SK-N-SH (cell line): ENCODE results near the gene KDM4C. TPM values are rescaled to one million over a fixed set of nuclear protein-coding genes. Genes with fewer than 3 reads are reported as not detected.

Source experiments
- CTCF ChIA-PET: fragments of 300-600, 350-600 bp; formaldehyde crosslinking; extraction: SDS; loops from one replicate; lab custom pipeline; 2021; lab: Yijun Ruan, JAX
- POLR2A ChIA-PET: fragments of 350-600 bp; sonication (Branson Sonifier 250); formaldehyde crosslinking; extraction: SDS; loops from one replicate; lab custom pipeline; 2020; ENCODE audit warnings: antibody characterized with exemption, inconsistent platforms; lab: Yijun Ruan, JAX
- DNase-seq: peaks from one replicate; pipeline ENCODE4 v3.0.0; 2012
- H2AFZ ChIP-seq: fragments of 200-600 bp; sonication (generic); 2 replicates; pipeline ENCODE4 v1.8.1; 2016; ENCODE audit warnings: antibody characterized with exemption, mild to moderate bottlenecking, low read depth
- H3F3A ChIP-seq: fragments of 200-600 bp; sonication (generic); replicated peaks from 2 replicates; pipeline ENCODE3; 2016; ENCODE audit warnings: antibody characterized with exemption, mild to moderate bottlenecking; ENCODE audit not compliant: insufficient read depth
- H3K27ac ChIP-seq, 2 experiments: fragments of 200-500 bp in 1 of 2; fragments of 200-600 bp in 1 of 2; sonication (Bioruptor generic) in 1 of 2; sonication (generic), shearing (Covaris generic) in 1 of 2; 2 replicates each; pipeline versions ENCODE4 v1.5.1 to v1.6.1; 2014 to 2016; ENCODE audit warnings: low read depth in 2 of 2, inconsistent platforms in 1 of 2, low read length in 1 of 2, mild to moderate bottlenecking in 1 of 2, mixed read lengths in 1 of 2
- H3K27me3 ChIP-seq: fragments of 200-600 bp; sonication (generic), shearing (Covaris generic); 2 replicates; pipeline ENCODE4 v1.6.1; 2016; ENCODE audit warnings: mixed run types; ENCODE audit not compliant: insufficient read depth
- H3K36me3 ChIP-seq, 2 experiments: fragments of 200-500 bp in 1 of 2; fragments of 200-600 bp in 1 of 2; sonication (Bioruptor generic) in 1 of 2; sonication (generic) in 1 of 2; replicated peaks in 1 of 2; 2 replicates each; pipeline versions ENCODE3 to v1.5.1; 2014 to 2016; ENCODE audit warnings: low read length in 1 of 2, mild to moderate bottlenecking in 1 of 2; ENCODE audit not compliant: insufficient read depth in 2 of 2, control insufficient read depth in 1 of 2
- H3K4me1 ChIP-seq, 2 experiments: fragments of 200-500 bp in 1 of 2; fragments of 200-600 bp in 1 of 2; sonication (Bioruptor generic) in 1 of 2; sonication (generic), shearing (Covaris generic) in 1 of 2; 2 replicates each; pipeline versions ENCODE4 v1.5.1 to v1.6.1; 2014 to 2016; ENCODE audit warnings: low read depth in 1 of 2, low read length in 1 of 2, mixed run types in 1 of 2; ENCODE audit not compliant: insufficient read depth in 2 of 2, control insufficient read depth in 1 of 2
- H3K4me2 ChIP-seq: fragments of 200-600 bp; sonication (generic), shearing (Covaris generic); 2 replicates; pipeline ENCODE4 v1.6.1; 2017; ENCODE audit warnings: mixed run types
- H3K4me3 ChIP-seq, 2 experiments: fragments of 200-500 bp in 1 of 2; fragments of 200-600 bp in 1 of 2; sonication (Bioruptor generic) in 1 of 2; sonication (generic), shearing (Covaris generic) in 1 of 2; 2 replicates each; pipeline versions ENCODE4 v1.5.1 to v1.8.1; 2014 to 2016; ENCODE audit warnings: low read depth in 2 of 2, inconsistent platforms in 1 of 2, low read length in 1 of 2, mild to moderate bottlenecking in 1 of 2, mixed read lengths in 1 of 2, moderate library complexity in 1 of 2
- H3K79me2 ChIP-seq: fragments of 200-600 bp; sonication (generic); 2 replicates; pipeline ENCODE4 v1.8.1; 2017; ENCODE audit warnings: mild to moderate bottlenecking; ENCODE audit not compliant: insufficient read depth
- H3K9ac ChIP-seq: fragments of 200-600 bp; sonication (generic); 2 replicates; pipeline ENCODE4 v1.6.1; 2017; ENCODE audit warnings: mixed run types
- H3K9me2 ChIP-seq: fragments of 200-600 bp; sonication (generic); 2 replicates; pipeline ENCODE4 v1.6.1; 2017; ENCODE audit warnings: mixed run types
- H3K9me3 ChIP-seq: fragments of 200-600 bp; sonication (generic); 2 replicates; pipeline ENCODE4 v1.6.1; 2017; ENCODE audit warnings: mixed run types, mild to moderate bottlenecking, moderate library complexity
- H4K20me1 ChIP-seq: fragments of 200-600 bp; sonication (generic); 2 replicates; pipeline ENCODE4 v1.6.1; 2017; ENCODE audit warnings: mild to moderate bottlenecking, mixed run types; ENCODE audit not compliant: insufficient read depth
- CTCF ChIP-seq: fragments of 200-600 bp; sonication (generic); IDR thresholded peaks from 2 replicates; pipeline ENCODE4 v1.6.1; 2017; ENCODE audit warnings: antibody characterized with exemption, mild to moderate bottlenecking, moderate library complexity
- FOSL2 ChIP-seq: IDR thresholded peaks from 2 replicates; pipeline ENCODE4 v1.4.0; 2012; ENCODE audit warnings: low read depth, mild to moderate bottlenecking, moderate library complexity, borderline replicate concordance
- IRF3 ChIP-seq: fragments of 150-350 bp; IDR thresholded peaks from 2 replicates; pipeline ENCODE4 v1.6.1; 2016; ENCODE audit warnings: mild to moderate bottlenecking, low read depth, low read length
- MEF2A ChIP-seq: IDR thresholded peaks from 2 replicates; pipeline ENCODE4 v1.4.0; 2012; ENCODE audit warnings: low read depth, borderline replicate concordance
- PBX3 ChIP-seq: IDR thresholded peaks from 2 replicates; pipeline ENCODE4; 2012
- RAD21 ChIP-seq: IDR thresholded peaks from 2 replicates; pipeline ENCODE4 v1.6.1; 2012; ENCODE audit warnings: mild to moderate bottlenecking, low read length
- REST ChIP-seq: IDR thresholded peaks from 2 replicates; pipeline ENCODE4 v1.6.1; 2012; ENCODE audit warnings: mild to moderate bottlenecking, low read depth, low read length, moderate library complexity
- RFX5 ChIP-seq: IDR thresholded peaks from 2 replicates; pipeline ENCODE4 v1.6.1; 2012; ENCODE audit warnings: mild to moderate bottlenecking, improper control_type of control experiment, low read length
- SMC3 ChIP-seq: IDR thresholded peaks from 2 replicates; pipeline ENCODE4 v1.6.1; 2012; ENCODE audit warnings: low read depth, low read length, improper control_type of control experiment
- TAF1 ChIP-seq: IDR thresholded peaks from 2 replicates; pipeline ENCODE4 v1.6.1; 2012; ENCODE audit warnings: low read depth, mild to moderate bottlenecking, low read length, moderate library complexity, borderline replicate concordance
- TEAD4 ChIP-seq: IDR thresholded peaks from 2 replicates; pipeline ENCODE4 v1.4.0; 2012; ENCODE audit warnings: mild to moderate bottlenecking, borderline replicate concordance; ENCODE audit not compliant: insufficient read depth
- USF2 ChIP-seq: fragments of 150-350 bp; IDR thresholded peaks from 2 replicates; pipeline ENCODE4 v1.6.1; 2017; ENCODE audit warnings: antibody characterized with exemption, low read length, low read depth, borderline replicate concordance
- ZBTB33 ChIP-seq: IDR thresholded peaks from 2 replicates; pipeline ENCODE4 v1.4.0; 2012; ENCODE audit warnings: low read depth, borderline replicate concordance
- polyA plus RNA-seq, 3 experiments: library from polyadenylated mRNA; depleted of rRNA; stranded (reverse); fragments of >200 nt; gene quantifications; 2 replicates each; pipeline ENCODE4 v1.2.3, GENCODE V29; 2012

The KDM4C gene
- polyA plus RNA-seq, 1 of the 3 experiments (the other 2 are of a cell fraction) = 9.4 TPM

- no peaks in the 10 kb centered on the region for H3F3A ChIP-seq
- POLR2A ChIA-PET = no interaction called here
- no peaks in the 10 kb centered on the region for H3K27me3 ChIP-seq
- no peak overlapping the region for H3K9ac ChIP-seq
- no peaks in the 10 kb centered on the region for H3K9me3 ChIP-seq
- H4K20me1 ChIP-seq = no peaks in the 10 kb centered on the region
- H3K79me2 ChIP-seq = no peaks in the 10 kb centered on the region
- CTCF ChIA-PET = interaction anchor here (0.6 to 1.5 kb wide), 5 partner anchors 10 to 514 kb away, joined by 3 to 5 read pairs (median 3); no protein-coding TSS in a partner anchor
- no peaks in the 10 kb centered on the region for H3K9me2 ChIP-seq
- H3K27ac ChIP-seq = no peak overlapping the region
- no peak overlapping the region for H3K4me3 ChIP-seq
- peaks cover 7% of the 10 kb centered on the region in 2 experiments; a peak in 2 of 4 replicates for H3K4me1 ChIP-seq
- peaks cover 0 to 4% of the 10 kb centered on the region in 2 experiments for H3K36me3 ChIP-seq
- no peak for TF ChIP-seq SMC3
- no peak for TF ChIP-seq ZBTB33
- no peak for TF ChIP-seq MEF2A
- no peak for TF ChIP-seq FOSL2
- TF ChIP-seq REST = no peak
- TF ChIP-seq CTCF = no peak
- no peak for TF ChIP-seq RAD21
- TF ChIP-seq TEAD4 = no peak
- no peak for TF ChIP-seq TAF1
- no peak for TF ChIP-seq USF2
- no peak for TF ChIP-seq PBX3
- no peak for TF ChIP-seq IRF3
- no peak for TF ChIP-seq RFX5
- DNase-seq = no peak
- no peak overlapping the region for H3K4me2 ChIP-seq
- H2AFZ ChIP-seq = no peak overlapping the region
Observed at GRCh38 chr9:7056254-7056653, 298.5 kb downstream of the KDM4C start.
